ENCODE measurements around the gene RAD51B. TPM values are rescaled to one million over a fixed set of nuclear protein-coding genes. Genes with fewer than 3 reads are reported as not detected.

The RAD51B gene
- total and polyA plus RNA-seq, 7 donors, result 2.4 to 24.4 (median 7.1) TPM

- TF ChIP-seq POLR2AphosphoS5 (IDR thresholded peaks at IDR 0.05), result no peak
- TF ChIP-seq POLR2A (IDR thresholded peaks at IDR 0.05), result no peak
- no peak for TF ChIP-seq CTCF (IDR thresholded peaks at IDR 0.05)
- TF ChIP-seq EP300 (IDR thresholded peaks at IDR 0.05), result no peak
- Histone ChIP-seq H3K27ac (peak overlapping the region; percentile 88 to 95 (median 91)), H3K4me1 (peaks cover 0 to 93% (median 82%) of the 10 kb centered on the region in 4 donors), H3K9me3 (no peaks in the 10 kb centered on the region), H3K36me3 (no peaks in the 10 kb centered on the region), H3K27me3 (no peaks in the 10 kb centered on the region), H3K4me3 (no peak overlapping the region)
- DNase-seq, result no peak
- 65 to 77% methylated on average over 19 of the region's 19 CpGs for WGBS, 2 donors
- intact Hi-C loops (cut with DNase I), result loop anchor here (5.0 kb wide), 1 partner anchor 127 kb away; no protein-coding TSS in a partner anchor
Observed at GRCh38 chr14:68655021-68655831, 835.6 kb downstream of the RAD51B start.

DNA sequence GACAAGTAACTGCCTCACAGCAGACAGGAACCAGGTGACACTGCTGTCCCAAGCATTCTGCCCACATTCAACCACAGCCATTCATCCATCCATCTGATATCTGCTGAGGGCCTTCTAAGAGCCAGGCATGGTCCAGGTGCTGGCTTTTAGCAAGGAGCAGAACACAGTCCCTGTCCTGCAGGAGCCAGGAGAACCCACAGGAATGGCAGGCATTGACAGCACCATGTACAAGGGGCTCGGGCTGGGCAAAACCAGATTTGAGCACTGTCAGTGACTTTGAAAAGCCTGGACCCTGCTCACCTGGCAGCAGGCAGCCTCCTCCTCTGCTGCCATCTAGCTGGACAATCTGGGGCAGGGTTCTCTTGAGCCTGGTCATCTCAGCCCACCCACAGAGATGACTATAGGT, 836.3 kb downstream of the RAD51B start:
- intact Hi-C loops (cut with DNase I), result loop anchor here (5.0 kb wide), 1 partner anchor 126 kb away; no protein-coding TSS in a partner anchor
- no peak for DNase-seq
- WGBS, 2 donors, result 83 to 86% methylated on average over 1 of the region's 1 CpG
- Histone ChIP-seq H3K4me3 (no peak overlapping the region), H3K27ac (peak overlapping the region; percentile 7 to 95 (median 91)), H3K9me3 (no peaks in the 10 kb centered on the region), H3K4me1 (peaks cover 0 to 87% (median 78%) of the 10 kb centered on the region in 4 donors), H3K36me3 (no peaks in the 10 kb centered on the region), H3K27me3 (no peaks in the 10 kb centered on the region)
- TF ChIP-seq EP300 (IDR thresholded peaks at IDR 0.05) (no peak), POLR2A (IDR thresholded peaks at IDR 0.05) (no peak), CTCF (IDR thresholded peaks at IDR 0.05) (no peak), POLR2AphosphoS5 (IDR thresholded peaks at IDR 0.05) (no peak)

GRCh38 chr14:68656452-68656851, 836.9 kb downstream of the RAD51B start:
- Histone ChIP-seq H3K27me3 (no peaks in the 10 kb centered on the region), H3K36me3 (no peaks in the 10 kb centered on the region), H3K27ac (peak overlapping the region in 3 of 4 donors; percentile 90 to 95 (median 92)), H3K4me1 (peaks cover 0 to 81% (median 73%) of the 10 kb centered on the region in 4 donors), H3K9me3 (no peaks in the 10 kb centered on the region), H3K4me3 (no peak overlapping the region)
- WGBS, 2 donors, result 94 to 96% methylated on average over 8 of the region's 8 CpGs
- DNase-seq, result no peak
- intact Hi-C loops (cut with DNase I), result loop anchor here (5.0 kb wide), 1 partner anchor 126 kb away; no protein-coding TSS in a partner anchor
- TF ChIP-seq POLR2AphosphoS5 (IDR thresholded peaks at IDR 0.05), result no peak
- no peak for TF ChIP-seq EP300 (IDR thresholded peaks at IDR 0.05)
- no peak for TF ChIP-seq POLR2A (IDR thresholded peaks at IDR 0.05)
- no peak for TF ChIP-seq CTCF (IDR thresholded peaks at IDR 0.05)

GRCh38 chr14:68657300-68658028, 837.9 kb downstream of the RAD51B start:
- no peaks in the 10 kb centered on the region for H3K36me3 ChIP-seq
- H3K4me3 ChIP-seq, result no peak overlapping the region
- 95 to 97% methylated on average over 4 of the region's 4 CpGs for WGBS, 2 donors
- peak overlapping the region in 3 of 4 donors; percentile 79 to 95 (median 90) for H3K27ac ChIP-seq
- H3K27me3 ChIP-seq, result no peaks in the 10 kb centered on the region
- TF ChIP-seq EP300 (IDR thresholded peaks at IDR 0.05) (no peak), POLR2AphosphoS5 (IDR thresholded peaks at IDR 0.05) (no peak), POLR2A (IDR thresholded peaks at IDR 0.05) (no peak), CTCF (IDR thresholded peaks at IDR 0.05) (no peak)
- no peak for DNase-seq
- H3K4me1 ChIP-seq, result peaks cover 0 to 79% (median 67%) of the 10 kb centered on the region in 4 donors
- H3K9me3 ChIP-seq, result no peaks in the 10 kb centered on the region
- intact Hi-C loops (cut with DNase I), result loop anchor here (5.0 kb wide), 1 partner anchor 125 kb away; no protein-coding TSS in a partner anchor
